MM.1S (cell line): ENCODE data around the gene EIF2S3.

Experiments used
- EZH2 ChIP-seq: fragments of 300-600 bp; sonication (generic); optimal IDR thresholded peaks from 2 replicates; pipeline ENCODE3; 2017; ENCODE audit warnings: low read depth, mild to moderate bottlenecking, antibody characterized with exemption, low read length, mixed read lengths
- EZH2phosphoT487 ChIP-seq: fragments of 300-600 bp; sonication (generic); IDR thresholded peaks from 2 replicates; pipeline ENCODE4 v1.6.1; 2018; ENCODE audit warnings: antibody characterized with exemption, low read length
- TF ChIP-seq, protein P1 (sequence below): fragments of 300-600 bp; sonication (generic); IDR thresholded peaks from 2 replicates; pipeline ENCODE4 v1.5.1; 2016; ENCODE audit warnings: antibody characterized with exemption, low read length, mixed read lengths

DNA sequence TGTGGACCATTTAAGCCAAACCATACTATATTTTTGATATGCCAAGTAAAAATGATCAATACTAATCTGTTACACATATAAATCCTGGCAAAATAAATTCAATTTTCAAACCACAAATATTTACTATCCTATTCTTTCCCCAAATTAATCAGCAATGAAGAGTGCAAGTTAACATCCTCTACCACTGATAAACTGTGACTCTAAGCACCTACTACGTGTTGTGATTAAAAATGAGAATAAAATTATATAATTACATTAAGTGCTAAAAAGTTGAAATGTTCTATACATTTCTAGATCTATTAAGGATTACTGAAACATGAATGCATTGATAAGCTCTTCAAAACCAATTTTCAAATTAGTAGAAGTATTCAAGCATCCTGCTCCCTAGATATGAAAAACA is 31.2 kb upstream of the EIF2S3 start:
- TF ChIP-seq, protein P1, sequence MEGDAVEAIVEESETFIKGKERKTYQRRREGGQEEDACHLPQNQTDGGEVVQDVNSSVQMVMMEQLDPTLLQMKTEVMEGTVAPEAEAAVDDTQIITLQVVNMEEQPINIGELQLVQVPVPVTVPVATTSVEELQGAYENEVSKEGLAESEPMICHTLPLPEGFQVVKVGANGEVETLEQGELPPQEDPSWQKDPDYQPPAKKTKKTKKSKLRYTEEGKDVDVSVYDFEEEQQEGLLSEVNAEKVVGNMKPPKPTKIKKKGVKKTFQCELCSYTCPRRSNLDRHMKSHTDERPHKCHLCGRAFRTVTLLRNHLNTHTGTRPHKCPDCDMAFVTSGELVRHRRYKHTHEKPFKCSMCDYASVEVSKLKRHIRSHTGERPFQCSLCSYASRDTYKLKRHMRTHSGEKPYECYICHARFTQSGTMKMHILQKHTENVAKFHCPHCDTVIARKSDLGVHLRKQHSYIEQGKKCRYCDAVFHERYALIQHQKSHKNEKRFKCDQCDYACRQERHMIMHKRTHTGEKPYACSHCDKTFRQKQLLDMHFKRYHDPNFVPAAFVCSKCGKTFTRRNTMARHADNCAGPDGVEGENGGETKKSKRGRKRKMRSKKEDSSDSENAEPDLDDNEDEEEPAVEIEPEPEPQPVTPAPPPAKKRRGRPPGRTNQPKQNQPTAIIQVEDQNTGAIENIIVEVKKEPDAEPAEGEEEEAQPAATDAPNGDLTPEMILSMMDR, result no peak
- TF ChIP-seq EZH2phosphoT487 (no peak), EZH2 (no peak)
